HepG2 (cell line): ENCODE data around the gene EGFR. TPM values are rescaled to one million over a fixed set of nuclear protein-coding genes. Genes with fewer than 3 reads are reported as not detected.

ENCODE experiments used
- ATAC-seq: fragments of 200-7000 bp; cut with Tn5 transposase; 3 replicates; pipeline ENCODE4 v1.9.1; 2020; ENCODE audit warnings: mild to moderate bottlenecking, moderate library complexity
- BruUV-seq: library from RNA; stranded (reverse); fragments of 400-500 nt; replicated peaks from 2 replicates; lab custom pipeline; 2021; lab: Mats Ljungman, UMichigan
- CTCF ChIA-PET: fragments of 300-600 bp; formaldehyde crosslinking; extraction: SDS; loops from one replicate; lab custom pipeline; 2021; ENCODE audit warnings: low total read pairs, inconsistent platforms, low intra/inter-chr PET ratio; lab: Yijun Ruan, JAX
- POLR2A ChIA-PET: fragments of 350-600 bp; sonication (Branson Sonifier 250); formaldehyde crosslinking; loops from one replicate; lab custom pipeline; 2020; ENCODE audit warnings: antibody characterized with exemption, inconsistent platforms; lab: Yijun Ruan, JAX
- DNase-seq: peaks from one replicate; pipeline ENCODE4 v3.0.0-alpha.2; 2015; ENCODE audit warnings: low spot score
- FAIRE-seq: peaks from 3 replicates; lab custom pipeline; 2011; peaks lifted over from hg19 to GRCh38; lab: Jason Lieb, UNC
- H2AFZ ChIP-seq: one replicate; pipeline ENCODE4 v1.6.1; 2011; ENCODE audit warnings: low read length, inconsistent platforms
- H3K27ac ChIP-seq: fragments of 300-600 bp; 3 replicates; pipeline ENCODE4 v1.8.0; 2011; ENCODE audit warnings: mixed run types, mild to moderate bottlenecking, mixed read lengths, low read length, inconsistent platforms; ENCODE audit not compliant: insufficient read depth; ENCODE audit errors: extremely low read length
- H3K27me3 ChIP-seq, 2 experiments: fragments of 200-600 bp in 1 of 2; 2 replicates in 1 of 2; 3 replicates in 1 of 2; pipeline versions ENCODE4 v1.6.0 to v1.8.0; 2011; ENCODE audit warnings: low read length in 2 of 2, mild to moderate bottlenecking in 2 of 2, moderate library complexity in 2 of 2, inconsistent platforms in 1 of 2; ENCODE audit not compliant: insufficient read depth in 2 of 2, control insufficient read depth in 1 of 2
- H3K36me3 ChIP-seq, 2 experiments: fragments of 200-600 bp in 1 of 2; replicated peaks in 1 of 2; 2 replicates in 1 of 2; 3 replicates in 1 of 2; pipeline versions ENCODE4 v1.5.1 to v1.8.0; 2011; ENCODE audit warnings: low read length in 2 of 2, inconsistent platforms in 1 of 2; ENCODE audit not compliant: insufficient read depth in 2 of 2, control insufficient read depth in 1 of 2
- H3K4me1 ChIP-seq: 2 replicates; pipeline ENCODE4 v1.5.1; 2012; ENCODE audit warnings: low read length, inconsistent platforms; ENCODE audit not compliant: insufficient read depth
- H3K4me2 ChIP-seq: 2 replicates; pipeline ENCODE4 v1.6.0; 2011; ENCODE audit warnings: low read depth, low read length, inconsistent platforms
- H3K4me3 ChIP-seq, 3 experiments: fragments of 200-600 bp in 1 of 3; sonication (generic), shearing (Covaris generic) in 1 of 3; replicated peaks in 1 of 3; 2 replicates each; pipeline ENCODE4 v1.5.1; 2011 to 2016; ENCODE audit warnings: low read length in 3 of 3, inconsistent platforms in 2 of 3, low read depth in 2 of 3, mild to moderate bottlenecking in 2 of 3, control low read depth in 1 of 3, mixed read lengths in 1 of 3; ENCODE audit not compliant: insufficient read depth in 1 of 3
- H3K79me2 ChIP-seq: one replicate; pipeline ENCODE4 v1.6.1; 2011; ENCODE audit warnings: low read length, inconsistent platforms; ENCODE audit not compliant: insufficient read depth
- H3K9ac ChIP-seq: 2 replicates; pipeline ENCODE4 v1.6.0; 2011; ENCODE audit warnings: mild to moderate bottlenecking, low read depth, low read length, inconsistent platforms; ENCODE audit not compliant: insufficient read depth
- H3K9me3 ChIP-seq: 2 replicates; pipeline ENCODE4 v1.5.1; 2012; ENCODE audit warnings: mild to moderate bottlenecking, low read length
- H4K20me1 ChIP-seq: 2 replicates; pipeline ENCODE4 v1.6.0; 2011; ENCODE audit warnings: inconsistent platforms, mild to moderate bottlenecking, low read length, moderate library complexity; ENCODE audit not compliant: insufficient read depth
- CREB1 ChIP-seq, 2 experiments: fragments of 450-650 bp in 1 of 2; IDR thresholded peaks; 2 replicates each; pipeline ENCODE4 v1.6.1; 2016 to 2017; ENCODE audit warnings: control low read depth in 1 of 2, mild to moderate bottlenecking in 1 of 2, missing compliant biosample characterization in 1 of 2, missing genetic modification characterization in 1 of 2
- HHEX ChIP-seq: IDR thresholded peaks from 2 replicates; pipeline ENCODE4 v1.6.1; 2016; ENCODE audit warnings: control low read depth
- MIXL1 ChIP-seq: IDR thresholded peaks from 2 replicates; pipeline ENCODE4 v1.6.1; 2016
- TCF12 ChIP-seq, 2 experiments: fragments of 450-650 bp in 1 of 2; sonication (generic) in 1 of 2; formaldehyde crosslinking in 1 of 2; IDR thresholded peaks; 2 replicates each; pipeline versions ENCODE4 v1.6.1 to v1.8.0; 2017 to 2022; ENCODE audit warnings: antibody characterized with exemption in 1 of 2, mild to moderate bottlenecking in 1 of 2, missing genetic modification reagents in 1 of 2, moderate library complexity in 1 of 2
- ZFP36L2 ChIP-seq: sonication (generic); formaldehyde crosslinking; IDR thresholded peaks from 2 replicates; pipeline ENCODE4 v1.4.0; 2020; ENCODE audit warnings: missing genetic modification reagents
- ZNF33A ChIP-seq: sonication (generic); formaldehyde crosslinking; IDR thresholded peaks from 2 replicates; pipeline ENCODE4 v1.5.1; 2020; ENCODE audit warnings: missing genetic modification reagents, mild to moderate bottlenecking, moderate library complexity, borderline replicate concordance
- ZNF430 ChIP-seq: sonication (generic); formaldehyde crosslinking; IDR thresholded peaks from 2 replicates; pipeline ENCODE4 v1.9.0; 2021; ENCODE audit warnings: mild to moderate bottlenecking, missing genetic modification reagents
- ZNF570 ChIP-seq: sonication (generic); formaldehyde crosslinking; IDR thresholded peaks from 2 replicates; pipeline ENCODE4 v1.4.0; 2020; ENCODE audit warnings: mild to moderate bottlenecking, missing genetic modification reagents, borderline replicate concordance
- ZNF75D ChIP-seq: sonication (generic); formaldehyde crosslinking; IDR thresholded peaks from 2 replicates; pipeline ENCODE4 v1.8.1; 2023; ENCODE audit warnings: missing genetic modification reagents, mild to moderate bottlenecking, borderline replicate concordance
- ZSCAN5A ChIP-seq: sonication (generic); formaldehyde crosslinking; IDR thresholded peaks from 2 replicates; pipeline ENCODE4 v1.8.0; 2022; ENCODE audit warnings: mild to moderate bottlenecking, missing genetic modification reagents, borderline replicate concordance
- WGBS: methylation state at CpG from one replicate; pipeline ENCODE4 v1.1.6; 2017; ENCODE audit warnings: low lambda C conversion rate; 5-methylcytosine and 5-hydroxymethylcytosine counted together
- in situ Hi-C: cut with HindIII; loops from 2 replicates; pipeline ENCODE4 v1.10.0; 2017; ENCODE audit warnings: low pct_unique_long_range_greater_than_20kb; ENCODE audit not compliant: extremely low pct_ligation_motif_present
- intact Hi-C: fragments of 100-400 bp; cut with micrococcal nuclease; formaldehyde crosslinking; loops from one replicate; pipeline ENCODE4 v1.10.0; 2022; ENCODE audit not compliant: unreplicated experiment
- polyA plus RNA-seq, 8 experiments: library from polyadenylated mRNA; depleted of rRNA in 3 of 8; stranded (reverse) in 7 of 8; unstranded in 1 of 8; fragments of >200 nt; fragmentation: Illumina TruSeq in 4 of 8; extraction: Trizol in 4 of 8; gene quantifications; 2 replicates each; pipeline versions ENCODE4 v1.2.1 to v1.2.3, GENCODE V29; 2011 to 2016; ENCODE audit warnings: low read depth in 4 of 8, missing spikeins in 1 of 8, mixed read lengths in 1 of 8; ENCODE audit not compliant: insufficient read depth in 1 of 8
- total RNA-seq, 5 experiments: library from RNA; depleted of rRNA; stranded (reverse); fragments of >200 nt; fragmentation: Illumina TruSeq; extraction: Trizol; gene quantifications; 2 replicates each; pipeline ENCODE4 v1.2.3, GENCODE V29; 2016; ENCODE audit warnings: low read depth in 1 of 5
- TF ChIP-seq, protein P1 (sequence below): sonication (generic); formaldehyde crosslinking; IDR thresholded peaks from 2 replicates; pipeline ENCODE4 v1.4.0; 2020; ENCODE audit warnings: mild to moderate bottlenecking, missing genetic modification reagents
- TF ChIP-seq, protein P2 (sequence below): IDR thresholded peaks from 2 replicates; pipeline ENCODE4 v1.6.1; 2012; ENCODE audit warnings: low read length, improper control_type of control experiment
- TF ChIP-seq, protein P3 (sequence below): sonication (generic); formaldehyde crosslinking; conservative IDR thresholded peaks from 2 replicates; pipeline ENCODE4 v1.5.0; 2020; ENCODE audit warnings: missing genetic modification reagents

EGFR gene
- total and polyA plus RNA-seq, 2 of the 13 experiments (the other 11 are each of a cell fraction or from before 2014, with no cell fraction given) = 7.0 to 10.0 TPM

- H3K4me2 ChIP-seq = no peak overlapping the region
- no peak overlapping the region for H3K9ac ChIP-seq
- ATAC-seq = no peak
- no peaks in the 10 kb centered on the region for H3K79me2 ChIP-seq
- no peak overlapping the region for H3K4me3 ChIP-seq
- in situ Hi-C loops = no loop called here
- ChIA-PET CTCF (no interaction called here), POLR2A (no interaction called here)
- H2AFZ ChIP-seq = no peak overlapping the region
- H4K20me1 ChIP-seq = no peaks in the 10 kb centered on the region
- no peaks in the 10 kb centered on the region for H3K9me3 ChIP-seq
- H3K36me3 ChIP-seq = no peaks in the 10 kb centered on the region
- 0 out of 5 replicates have a peak, but pooled peaks cover 0 to 2% of the 10 kb centered on the region in 2 experiments for H3K27me3 ChIP-seq
- 85% methylated on average over 6 of the region's 11 CpGs for WGBS
- no peak for FAIRE-seq
- H3K27ac ChIP-seq = no peak overlapping the region
- TF ChIP-seq HHEX (no peak), ZNF570 (CRISPR knock-in tag) (no peak), TCF12 (IDR thresholded peaks at IDR 0.05) (no peak), TCF12 (CRISPR knock-in tag; IDR thresholded peaks at IDR 0.05) (no peak), ZNF33A (no peak), ZFP36L2 (CRISPR knock-in tag) (no peak), ZNF430 (CRISPR knock-in tag) (no peak), ZSCAN5A (CRISPR knock-in tag) (no peak), ZNF75D (CRISPR knock-in tag) (no peak), CREB1 (IDR thresholded peaks at IDR 0.05) (no peak), CREB1 (CRISPR knock-in tag; IDR thresholded peaks at IDR 0.05) (no peak), MIXL1 (CRISPR knock-in tag) (no peak)
- TF ChIP-seq, protein P1, sequence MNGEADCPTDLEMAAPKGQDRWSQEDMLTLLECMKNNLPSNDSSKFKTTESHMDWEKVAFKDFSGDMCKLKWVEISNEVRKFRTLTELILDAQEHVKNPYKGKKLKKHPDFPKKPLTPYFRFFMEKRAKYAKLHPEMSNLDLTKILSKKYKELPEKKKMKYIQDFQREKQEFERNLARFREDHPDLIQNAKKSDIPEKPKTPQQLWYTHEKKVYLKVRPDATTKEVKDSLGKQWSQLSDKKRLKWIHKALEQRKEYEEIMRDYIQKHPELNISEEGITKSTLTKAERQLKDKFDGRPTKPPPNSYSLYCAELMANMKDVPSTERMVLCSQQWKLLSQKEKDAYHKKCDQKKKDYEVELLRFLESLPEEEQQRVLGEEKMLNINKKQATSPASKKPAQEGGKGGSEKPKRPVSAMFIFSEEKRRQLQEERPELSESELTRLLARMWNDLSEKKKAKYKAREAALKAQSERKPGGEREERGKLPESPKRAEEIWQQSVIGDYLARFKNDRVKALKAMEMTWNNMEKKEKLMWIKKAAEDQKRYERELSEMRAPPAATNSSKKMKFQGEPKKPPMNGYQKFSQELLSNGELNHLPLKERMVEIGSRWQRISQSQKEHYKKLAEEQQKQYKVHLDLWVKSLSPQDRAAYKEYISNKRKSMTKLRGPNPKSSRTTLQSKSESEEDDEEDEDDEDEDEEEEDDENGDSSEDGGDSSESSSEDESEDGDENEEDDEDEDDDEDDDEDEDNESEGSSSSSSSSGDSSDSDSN (CRISPR knock-in tag) = no peak
- TF ChIP-seq, protein P2, sequence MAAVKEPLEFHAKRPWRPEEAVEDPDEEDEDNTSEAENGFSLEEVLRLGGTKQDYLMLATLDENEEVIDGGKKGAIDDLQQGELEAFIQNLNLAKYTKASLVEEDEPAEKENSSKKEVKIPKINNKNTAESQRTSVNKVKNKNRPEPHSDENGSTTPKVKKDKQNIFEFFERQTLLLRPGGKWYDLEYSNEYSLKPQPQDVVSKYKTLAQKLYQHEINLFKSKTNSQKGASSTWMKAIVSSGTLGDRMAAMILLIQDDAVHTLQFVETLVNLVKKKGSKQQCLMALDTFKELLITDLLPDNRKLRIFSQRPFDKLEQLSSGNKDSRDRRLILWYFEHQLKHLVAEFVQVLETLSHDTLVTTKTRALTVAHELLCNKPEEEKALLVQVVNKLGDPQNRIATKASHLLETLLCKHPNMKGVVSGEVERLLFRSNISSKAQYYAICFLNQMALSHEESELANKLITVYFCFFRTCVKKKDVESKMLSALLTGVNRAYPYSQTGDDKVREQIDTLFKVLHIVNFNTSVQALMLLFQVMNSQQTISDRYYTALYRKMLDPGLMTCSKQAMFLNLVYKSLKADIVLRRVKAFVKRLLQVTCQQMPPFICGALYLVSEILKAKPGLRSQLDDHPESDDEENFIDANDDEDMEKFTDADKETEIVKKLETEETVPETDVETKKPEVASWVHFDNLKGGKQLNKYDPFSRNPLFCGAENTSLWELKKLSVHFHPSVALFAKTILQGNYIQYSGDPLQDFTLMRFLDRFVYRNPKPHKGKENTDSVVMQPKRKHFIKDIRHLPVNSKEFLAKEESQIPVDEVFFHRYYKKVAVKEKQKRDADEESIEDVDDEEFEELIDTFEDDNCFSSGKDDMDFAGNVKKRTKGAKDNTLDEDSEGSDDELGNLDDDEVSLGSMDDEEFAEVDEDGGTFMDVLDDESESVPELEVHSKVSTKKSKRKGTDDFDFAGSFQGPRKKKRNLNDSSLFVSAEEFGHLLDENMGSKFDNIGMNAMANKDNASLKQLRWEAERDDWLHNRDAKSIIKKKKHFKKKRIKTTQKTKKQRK = no peak
- TF ChIP-seq, protein P3, sequence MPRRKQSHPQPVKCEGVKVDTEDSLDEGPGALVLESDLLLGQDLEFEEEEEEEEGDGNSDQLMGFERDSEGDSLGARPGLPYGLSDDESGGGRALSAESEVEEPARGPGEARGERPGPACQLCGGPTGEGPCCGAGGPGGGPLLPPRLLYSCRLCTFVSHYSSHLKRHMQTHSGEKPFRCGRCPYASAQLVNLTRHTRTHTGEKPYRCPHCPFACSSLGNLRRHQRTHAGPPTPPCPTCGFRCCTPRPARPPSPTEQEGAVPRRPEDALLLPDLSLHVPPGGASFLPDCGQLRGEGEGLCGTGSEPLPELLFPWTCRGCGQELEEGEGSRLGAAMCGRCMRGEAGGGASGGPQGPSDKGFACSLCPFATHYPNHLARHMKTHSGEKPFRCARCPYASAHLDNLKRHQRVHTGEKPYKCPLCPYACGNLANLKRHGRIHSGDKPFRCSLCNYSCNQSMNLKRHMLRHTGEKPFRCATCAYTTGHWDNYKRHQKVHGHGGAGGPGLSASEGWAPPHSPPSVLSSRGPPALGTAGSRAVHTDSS (CRISPR knock-in tag) = no peak
- no TSS peak for BruUV-seq
- no peak for DNase-seq
- peaks cover 14% of the 10 kb centered on the region for H3K4me1 ChIP-seq
- intact Hi-C loops = no loop called here
Measured at GRCh38 chr7:55096323-55096722, 77.5 kb downstream of the EGFR start.
